ENCODE results near the gene SPRY2. TPM values are rescaled to one million over a fixed set of nuclear protein-coding genes. Genes with fewer than 3 reads are reported as not detected.

The SPRY2 gene
- total RNA-seq, 1 donor from 2014 or later: 32.4 TPM

- no peak for DNase-seq (ENCODE audit: low read depth, low spot score)
Observed at GRCh38 chr13:80314711-80315653, 25.9 kb downstream of the SPRY2 start.

DNA sequence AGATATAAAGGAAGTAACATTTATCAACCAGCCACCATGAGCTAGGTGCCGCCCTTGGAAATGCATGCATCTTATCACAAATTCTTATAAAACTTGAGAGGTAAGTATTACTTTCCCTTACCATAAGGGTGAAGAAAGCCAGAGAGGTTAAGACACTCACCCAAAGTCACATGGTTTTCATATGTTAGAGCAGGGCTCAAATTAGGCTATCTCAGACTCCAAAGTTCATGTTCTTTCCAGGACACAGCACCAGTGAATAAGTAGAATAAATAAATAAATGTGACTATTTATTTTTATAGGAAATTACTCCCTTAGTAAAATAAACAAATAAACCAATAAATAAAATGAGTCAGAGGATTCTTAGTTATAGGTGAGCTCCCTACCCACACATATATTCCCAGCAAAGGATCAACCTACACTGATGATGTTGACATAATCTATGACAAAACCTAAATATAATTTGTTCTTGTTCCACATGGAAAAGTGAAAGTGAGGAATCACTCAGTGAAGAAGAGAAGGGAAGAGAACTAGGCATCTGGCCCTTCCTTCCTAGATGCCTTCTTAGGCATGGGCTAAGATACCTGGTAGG lies 27.2 kb downstream of the SPRY2 start:
- DNase-seq (ENCODE audit: low read depth, low spot score): no peak

GRCh38 chr13:80312967-80313366 lies 28.0 kb downstream of the SPRY2 start:
- no peak for DNase-seq (ENCODE audit: low read depth, low spot score)

DNA sequence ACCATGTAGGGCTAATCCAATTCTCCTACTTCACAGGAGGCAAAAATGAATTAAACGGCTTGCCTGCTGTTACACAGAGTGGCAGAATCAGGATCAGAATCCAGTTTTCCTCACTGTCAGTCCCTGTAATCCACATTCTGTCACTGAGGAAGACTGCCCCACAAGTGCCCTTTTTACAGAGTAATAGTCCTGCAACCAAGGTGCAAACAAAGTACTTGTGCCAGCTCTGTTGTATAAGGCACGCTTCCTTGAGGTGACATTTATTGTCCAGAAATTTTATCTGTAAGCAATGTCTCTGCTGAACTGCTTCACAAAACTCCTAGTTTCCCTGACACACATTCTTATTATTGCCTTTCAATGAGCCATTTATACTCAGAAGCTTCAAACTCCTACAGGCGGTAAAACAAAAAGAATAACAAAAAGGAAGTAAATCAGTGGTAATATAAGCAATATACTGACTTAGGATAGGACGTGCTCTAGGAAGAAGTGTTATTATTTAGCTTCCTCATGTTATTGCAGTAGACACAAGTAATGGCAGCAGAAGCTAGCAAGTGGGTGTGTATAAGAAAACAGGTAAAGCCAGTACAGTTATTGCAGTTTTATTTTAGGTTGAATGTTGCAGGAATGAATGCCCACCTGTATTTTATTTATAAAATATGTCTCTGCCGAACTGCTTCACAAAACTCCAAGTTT lies 28.8 kb downstream of the SPRY2 start:
- DNase-seq (ENCODE audit: low read depth, low spot score): no peak

DNA sequence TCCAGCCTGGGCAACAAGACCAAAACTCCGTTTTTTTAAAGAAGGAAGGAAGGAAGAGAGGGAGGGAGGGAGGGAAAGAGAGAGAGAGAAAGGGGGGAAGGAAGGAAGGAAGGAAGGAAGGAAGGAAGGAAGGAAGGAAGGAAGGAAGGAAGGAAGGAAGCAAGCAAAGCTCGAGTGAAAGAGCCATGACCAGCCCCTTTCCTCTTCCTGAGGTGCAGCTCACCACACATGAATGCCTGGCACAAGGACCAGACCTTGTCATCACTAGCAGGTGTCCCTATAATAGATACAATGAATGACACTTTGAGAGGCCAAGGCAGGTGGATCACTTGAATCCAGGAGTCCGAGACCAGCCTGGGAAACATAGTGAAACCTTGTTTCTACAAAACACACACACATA lies 31.0 kb downstream of the SPRY2 start:
- no peak for DNase-seq (ENCODE audit: low read depth, low spot score)

GRCh38 chr13:80307401-80307987 lies 33.4 kb downstream of the SPRY2 start:
- DNase-seq (ENCODE audit: low read depth, low spot score): no peak

DNA sequence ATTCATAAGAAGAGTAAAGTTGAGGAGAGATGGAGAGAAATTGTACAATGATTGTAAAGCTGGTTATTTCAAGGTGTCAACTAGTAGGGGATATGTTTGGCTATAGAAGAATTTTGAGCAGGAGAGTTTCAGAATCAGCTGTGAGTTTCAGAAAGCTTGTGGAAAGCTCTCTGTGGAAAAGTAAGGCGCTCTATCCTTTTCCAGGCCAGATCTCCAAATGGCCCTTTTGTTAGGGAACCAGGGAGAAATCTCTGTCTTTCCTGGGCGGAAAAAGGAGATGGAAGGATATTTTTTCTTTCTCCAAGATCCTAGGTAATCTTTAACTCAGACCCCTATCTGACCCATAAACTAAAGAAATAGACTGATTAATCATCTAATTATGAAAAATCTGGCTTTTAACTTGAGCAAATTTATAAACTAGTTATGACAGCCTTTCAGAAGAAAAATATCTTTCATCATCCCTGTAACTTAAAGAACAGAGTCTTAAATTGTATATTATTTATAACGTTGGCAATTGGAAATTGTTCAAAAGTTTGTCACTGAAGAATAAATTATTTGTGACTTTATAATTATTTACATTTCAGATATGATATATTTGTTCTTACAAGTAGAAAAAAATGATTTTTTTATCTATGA lies 34.5 kb downstream of the SPRY2 start:
- DNase-seq (ENCODE audit: low read depth, low spot score): no peak

DNA sequence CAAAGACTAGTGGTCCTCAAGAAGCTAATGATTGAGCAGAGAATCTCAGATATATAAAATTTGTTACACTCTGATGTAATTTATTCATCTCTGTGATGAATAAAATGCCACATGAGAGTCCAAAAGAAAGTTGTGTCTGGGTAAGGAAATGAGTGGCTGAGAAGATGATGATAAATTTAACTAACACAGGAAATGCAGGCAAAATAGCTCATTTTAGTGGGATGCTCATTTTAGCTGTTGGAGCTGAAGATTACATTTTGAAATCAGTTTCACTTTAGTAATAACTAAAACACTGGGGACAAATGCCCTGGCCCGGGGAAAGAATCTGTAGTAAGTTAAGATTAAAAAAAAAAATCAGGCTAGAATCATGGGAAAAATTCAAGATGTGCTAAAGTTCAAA lies 35.2 kb downstream of the SPRY2 start:
- no peak for DNase-seq (ENCODE audit: low read depth, low spot score)

DNA sequence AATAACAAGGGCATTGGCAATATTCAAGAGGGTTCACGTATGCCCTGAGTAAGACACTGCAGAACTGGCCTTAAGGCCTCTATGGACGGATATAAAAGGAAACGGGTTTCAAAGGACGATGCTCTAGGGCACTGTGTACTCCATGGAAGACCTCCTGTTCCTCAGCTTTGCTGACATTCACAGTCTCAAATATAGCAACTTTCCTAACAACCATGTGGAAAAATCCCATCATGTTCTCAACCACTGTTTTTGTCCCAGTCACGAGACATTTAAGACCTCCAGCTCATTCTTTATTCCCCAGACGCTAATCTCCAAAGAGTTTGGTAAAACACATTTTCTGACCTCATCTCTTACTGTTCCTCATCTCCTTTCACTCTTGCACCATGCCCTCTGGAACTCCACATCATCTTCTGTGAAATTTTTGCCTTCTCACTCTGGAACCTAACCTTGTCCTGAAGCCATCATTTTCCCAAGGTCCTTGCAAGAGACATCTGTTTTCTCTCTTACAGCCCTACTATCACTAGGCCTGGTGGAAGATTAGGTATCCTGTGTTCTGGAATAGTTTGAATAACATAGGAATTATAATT lies 37.6 kb downstream of the SPRY2 start:
- no peak for DNase-seq (ENCODE audit: low read depth, low spot score)

DNA sequence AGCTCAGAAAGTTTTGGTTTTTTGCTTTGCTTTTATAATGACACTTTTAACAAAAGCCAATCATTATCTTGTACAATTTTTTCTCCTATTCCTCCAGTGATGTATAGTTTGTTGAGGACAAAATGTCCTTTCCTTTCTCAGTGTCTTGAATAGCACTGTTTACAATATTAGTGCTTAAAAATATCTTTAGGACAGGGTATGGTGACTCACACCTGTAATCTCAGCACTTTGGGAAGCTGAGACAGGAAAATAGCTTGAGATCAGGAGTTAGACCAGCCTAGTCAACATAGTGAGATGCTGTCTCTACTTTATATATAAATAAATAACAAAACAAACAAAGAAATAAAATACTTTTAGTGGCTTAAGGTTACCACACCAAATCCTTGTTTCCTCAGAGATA lies 41.9 kb downstream of the SPRY2 start:
- no peak for DNase-seq (ENCODE audit: low read depth, low spot score)

DNA sequence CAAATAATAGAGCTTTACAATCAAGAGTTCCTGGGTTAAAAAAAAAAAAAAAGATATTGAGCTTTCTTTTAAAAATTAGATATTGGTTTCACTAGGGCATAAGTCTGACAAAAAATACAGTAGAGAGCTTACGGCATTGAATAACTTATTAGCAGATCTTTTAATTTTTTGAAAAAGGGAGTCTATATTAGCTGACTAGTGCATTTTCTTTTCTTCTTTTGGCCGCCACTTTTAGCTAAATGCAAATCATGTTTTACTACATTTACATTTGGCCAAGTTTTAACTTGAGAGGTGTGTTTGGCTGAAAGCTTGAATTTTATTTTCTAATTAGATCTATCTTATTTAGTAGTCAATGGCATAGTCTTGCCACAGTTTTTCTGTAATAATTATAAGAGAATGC lies 43.4 kb downstream of the SPRY2 start:
- DNase-seq (ENCODE audit: low read depth, low spot score): no peak

DNA sequence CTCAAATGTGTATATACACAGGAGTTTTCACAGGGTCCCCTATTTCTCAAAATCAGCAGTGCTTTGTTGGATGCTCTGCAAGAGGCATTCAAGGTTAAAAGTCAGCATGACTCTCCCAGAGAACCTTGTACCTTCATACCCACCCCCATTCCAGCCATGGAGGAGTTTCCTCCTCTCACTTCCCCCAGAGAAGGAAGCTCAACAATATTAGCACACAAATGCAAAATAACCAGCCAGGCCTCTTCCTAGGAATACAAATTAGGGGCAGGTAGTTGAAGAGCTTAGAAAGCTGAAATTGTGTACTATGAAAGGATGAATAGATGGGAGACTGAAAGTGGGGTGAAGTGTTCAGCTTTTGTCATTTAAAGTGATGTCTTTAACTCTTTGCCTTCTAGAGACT lies 43.8 kb downstream of the SPRY2 start:
- DNase-seq (ENCODE audit: low read depth, low spot score): no peak

GRCh38 chr13:80296638-80297037 lies 44.3 kb downstream of the SPRY2 start:
- DNase-seq (ENCODE audit: low read depth, low spot score): no peak

GRCh38 chr13:80290591-80290990 lies 50.3 kb downstream of the SPRY2 start:
- no peak for DNase-seq (ENCODE audit: low read depth, low spot score)
